Astrocyte (in vitro differentiated cells and primary cell): ENCODE measurements around the gene MTF1. TPM values are rescaled to one million over a fixed set of nuclear protein-coding genes. Genes with fewer than 3 reads are reported as not detected.

ENCODE experiments used
- DNase-seq: peaks from one replicate; pipeline ENCODE4 v3.0.0-alpha.2; 2010; ENCODE audit warnings: low read depth
- FAIRE-seq: peaks from 2 replicates; lab custom pipeline; 2011; peaks lifted over from hg19 to GRCh38; lab: Jason Lieb, UNC
- H2AFZ ChIP-seq: 2 replicates; pipeline ENCODE4 v1.6.0; 2012; ENCODE audit warnings: low read depth, low read length, inconsistent platforms
- H3K27ac ChIP-seq: 2 replicates; pipeline ENCODE4 v1.5.1; 2011; ENCODE audit warnings: low read depth, low read length, inconsistent platforms
- H3K27me3 ChIP-seq: 2 replicates; pipeline ENCODE4 v1.6.0; 2011; ENCODE audit warnings: low read length, inconsistent platforms; ENCODE audit not compliant: insufficient read depth
- H3K36me3 ChIP-seq: 2 replicates; pipeline ENCODE4 v1.5.1; 2011; ENCODE audit warnings: low read length, inconsistent platforms; ENCODE audit not compliant: insufficient read depth
- H3K4me1 ChIP-seq: 2 replicates; pipeline ENCODE4 v1.5.1; 2011; ENCODE audit warnings: low read length, inconsistent platforms; ENCODE audit not compliant: insufficient read depth
- H3K4me2 ChIP-seq: 2 replicates; pipeline ENCODE4 v1.6.0; 2012; ENCODE audit warnings: low read length, inconsistent platforms
- H3K4me3 ChIP-seq: 2 replicates; pipeline ENCODE4 v1.5.1; 2011; ENCODE audit warnings: low read depth, mild to moderate bottlenecking, low read length, inconsistent platforms; ENCODE audit not compliant: insufficient read depth
- H3K79me2 ChIP-seq: 2 replicates; pipeline ENCODE4 v1.6.0; 2012; ENCODE audit warnings: mild to moderate bottlenecking, low read length, inconsistent platforms; ENCODE audit not compliant: insufficient read depth
- H3K9ac ChIP-seq: 2 replicates; pipeline ENCODE4 v1.6.0; 2012; ENCODE audit warnings: mild to moderate bottlenecking, low read length, inconsistent platforms
- H3K9me3 ChIP-seq: 2 replicates; pipeline ENCODE4 v1.5.1; 2012; ENCODE audit warnings: low read depth, mild to moderate bottlenecking, low read length, inconsistent platforms; ENCODE audit not compliant: insufficient read depth
- H4K20me1 ChIP-seq: 2 replicates; pipeline ENCODE4 v1.6.0; 2012; ENCODE audit warnings: low read length, inconsistent platforms; ENCODE audit not compliant: insufficient read depth
- H3K27ac Mint-ChIP-seq: one replicate; pipeline ENCODE4 v1.8.0; 2021; ENCODE audit warnings: mild to moderate bottlenecking, mixed read lengths; ENCODE audit not compliant: unreplicated experiment
- H3K27me3 Mint-ChIP-seq: one replicate; pipeline ENCODE4 v1.8.0; 2021; ENCODE audit warnings: low read depth, mixed read lengths; ENCODE audit not compliant: unreplicated experiment
- H3K36me3 Mint-ChIP-seq: one replicate; pipeline ENCODE4 v1.8.0; 2021; ENCODE audit warnings: low read depth, mixed read lengths; ENCODE audit not compliant: unreplicated experiment
- H3K4me1 Mint-ChIP-seq: one replicate; pipeline ENCODE4 v1.8.0; 2021; ENCODE audit warnings: low read depth, mixed read lengths; ENCODE audit not compliant: unreplicated experiment
- H3K4me3 Mint-ChIP-seq: one replicate; pipeline ENCODE4 v1.8.0; 2021; ENCODE audit warnings: mild to moderate bottlenecking, moderate library complexity, mixed read lengths; ENCODE audit not compliant: unreplicated experiment
- H3K9me3 Mint-ChIP-seq: one replicate; pipeline ENCODE4 v1.8.0; 2021; ENCODE audit warnings: mild to moderate bottlenecking, mixed read lengths; ENCODE audit not compliant: unreplicated experiment
- CTCF ChIP-seq: IDR thresholded peaks from 2 replicates; pipeline ENCODE4 v1.5.1; 2011; ENCODE audit warnings: low read depth, mild to moderate bottlenecking, inconsistent platforms, low read length, moderate library complexity; ENCODE audit not compliant: insufficient read depth
- EZH2 ChIP-seq: IDR thresholded peaks from 2 replicates; pipeline ENCODE4 v1.6.1; 2012; ENCODE audit warnings: mild to moderate bottlenecking, low read length, inconsistent platforms; ENCODE audit not compliant: insufficient read depth
- total RNA-seq: library from RNA; stranded (reverse); gene quantifications from 2 replicates; pipeline ENCODE4 v1.2.1, GENCODE V29; 2021

Gene MTF1
- total RNA-seq, 1 donor from 2014 or later = 16.7 TPM

GRCh38 chr1:37890378-37891014, 31.1 kb upstream of the MTF1 start:
- no peak overlapping the region for H3K4me2 ChIP-seq
- no peak overlapping the region for H3K4me3 Mint-ChIP-seq
- peaks cover 19% of the 10 kb centered on the region for H3K36me3 Mint-ChIP-seq
- no peak overlapping the region for H3K27ac Mint-ChIP-seq
- H3K9me3 Mint-ChIP-seq = no peaks in the 10 kb centered on the region
- peaks cover 23% of the 10 kb centered on the region for H3K36me3 ChIP-seq
- no peak overlapping the region for H3K27ac ChIP-seq
- no peaks in the 10 kb centered on the region for H3K9me3 ChIP-seq
- no peak overlapping the region for H3K9ac ChIP-seq
- FAIRE-seq (no peak), DNase-seq (peak; percentile 16)
- H3K27me3 Mint-ChIP-seq = no peaks in the 10 kb centered on the region
- H3K27me3 ChIP-seq = no peaks in the 10 kb centered on the region
- H3K4me1 Mint-ChIP-seq = peaks cover 3% of the 10 kb centered on the region
- H4K20me1 ChIP-seq = no peaks in the 10 kb centered on the region
- TF ChIP-seq EZH2 (no peak), CTCF (peak; percentile 37)
- H3K79me2 ChIP-seq = no peaks in the 10 kb centered on the region
- no peak overlapping the region for H2AFZ ChIP-seq
- H3K4me1 ChIP-seq = no peaks in the 10 kb centered on the region
- no peak overlapping the region for H3K4me3 ChIP-seq

- Mint-ChIP-seq H3K27me3 (no peaks in the 10 kb centered on the region), H3K9me3 (no peaks in the 10 kb centered on the region), H3K4me3 (no peak overlapping the region), H3K36me3 (peaks cover 19% of the 10 kb centered on the region), H3K4me1 (peaks cover 3% of the 10 kb centered on the region), H3K27ac (no peak overlapping the region)
- no peaks in the 10 kb centered on the region for H3K27me3 ChIP-seq
- H4K20me1 ChIP-seq = no peaks in the 10 kb centered on the region
- no peak overlapping the region for H3K4me3 ChIP-seq
- no peak overlapping the region for H2AFZ ChIP-seq
- TF ChIP-seq EZH2 = no peak
- TF ChIP-seq CTCF = no peak
- H3K79me2 ChIP-seq = no peaks in the 10 kb centered on the region
- DNase-seq (no peak), FAIRE-seq (no peak)
- no peaks in the 10 kb centered on the region for H3K4me1 ChIP-seq
- no peaks in the 10 kb centered on the region for H3K9me3 ChIP-seq
- no peak overlapping the region for H3K9ac ChIP-seq
- no peak overlapping the region for H3K27ac ChIP-seq
- no peak overlapping the region for H3K4me2 ChIP-seq
- H3K36me3 ChIP-seq = peaks cover 24% of the 10 kb centered on the region
Observed at GRCh38 chr1:37888022-37888700, 28.8 kb upstream of the MTF1 start.

- no peak overlapping the region for H3K4me3 Mint-ChIP-seq
Observed at GRCh38 chr1:37884145-37884544, 24.8 kb upstream of the MTF1 start.

More at GRCh38 chr1:37884145-37884544, 24.8 kb upstream of the MTF1 start:
- FAIRE-seq = no peak
- Mint-ChIP-seq H3K4me1 (no peaks in the 10 kb centered on the region), H3K9me3 (no peaks in the 10 kb centered on the region), H3K36me3 (peaks cover 24% of the 10 kb centered on the region), H3K27ac (no peak overlapping the region), H3K27me3 (no peaks in the 10 kb centered on the region)
- Histone ChIP-seq H3K27ac (no peak overlapping the region), H3K4me3 (no peak overlapping the region), H4K20me1 (no peaks in the 10 kb centered on the region), H3K9me3 (no peaks in the 10 kb centered on the region), H3K4me2 (no peak overlapping the region), H3K4me1 (no peaks in the 10 kb centered on the region), H2AFZ (no peak overlapping the region), H3K9ac (no peak overlapping the region), H3K36me3 (peaks cover 39% of the 10 kb centered on the region), H3K27me3 (no peaks in the 10 kb centered on the region), H3K79me2 (no peaks in the 10 kb centered on the region)
- no peak for DNase-seq
- no peak for TF ChIP-seq CTCF
- no peak for TF ChIP-seq EZH2
